Measurements from ENCODE around the gene CDH20.

CDH20 gene

GRCh38 chr18:61464551-61465142, 131.4 kb downstream of the CDH20 start:
- Histone ChIP-seq H3K4me3 (ENCODE audit: low read length in 2 of 2) (no peak overlapping the region), H3K36me3 (ENCODE audit: control insufficient read depth in 2 of 2, insufficient read depth in 2 of 2, low read length in 2 of 2) (no peaks in the 10 kb centered on the region)

GRCh38 chr18:61466736-61467135, 133.5 kb downstream of the CDH20 start:
- no peak overlapping the region for H3K4me3 ChIP-seq (ENCODE audit: low read length in 2 of 2)
- no peaks in the 10 kb centered on the region for H3K9me3 ChIP-seq (ENCODE audit: control insufficient read depth in 2 of 2, low read length in 2 of 2)
- H3K27me3 ChIP-seq (ENCODE audit: control insufficient read depth in 2 of 2, insufficient read depth in 2 of 2, low read length in 2 of 2), result no peaks in the 10 kb centered on the region
- H3K4me1 ChIP-seq (ENCODE audit: control insufficient read depth in 2 of 2, insufficient read depth in 2 of 2, low read length in 2 of 2), result no peaks in the 10 kb centered on the region
- H3K9ac ChIP-seq (ENCODE audit: low read depth in 1 of 2, low read length in 2 of 2), result no peak overlapping the region
- H3K27ac ChIP-seq (ENCODE audit: low read depth in 2 of 2, low read length in 2 of 2), result no peak overlapping the region
- no peaks in the 10 kb centered on the region for H3K36me3 ChIP-seq (ENCODE audit: control insufficient read depth in 2 of 2, insufficient read depth in 2 of 2, low read length in 2 of 2)

More at GRCh38 chr18:61464551-61465142, 131.4 kb downstream of the CDH20 start:
- Histone ChIP-seq H3K9ac (ENCODE audit: low read depth in 1 of 2, low read length in 2 of 2) (no peak overlapping the region), H3K27ac (ENCODE audit: low read depth in 2 of 2, low read length in 2 of 2) (no peak overlapping the region), H3K27me3 (ENCODE audit: control insufficient read depth in 2 of 2, insufficient read depth in 2 of 2, low read length in 2 of 2) (no peaks in the 10 kb centered on the region), H3K4me1 (ENCODE audit: control insufficient read depth in 2 of 2, insufficient read depth in 2 of 2, low read length in 2 of 2) (no peaks in the 10 kb centered on the region), H3K9me3 (ENCODE audit: control insufficient read depth in 2 of 2, low read length in 2 of 2) (no peaks in the 10 kb centered on the region)

GRCh38 chr18:61470031-61470674, 136.9 kb downstream of the CDH20 start:
- H3K27ac ChIP-seq (ENCODE audit: low read depth in 2 of 2, low read length in 2 of 2), result no peak overlapping the region
- no peaks in the 10 kb centered on the region for H3K27me3 ChIP-seq (ENCODE audit: control insufficient read depth in 2 of 2, insufficient read depth in 2 of 2, low read length in 2 of 2)
- H3K4me1 ChIP-seq (ENCODE audit: control insufficient read depth in 2 of 2, insufficient read depth in 2 of 2, low read length in 2 of 2), result no peaks in the 10 kb centered on the region
- H3K4me3 ChIP-seq (ENCODE audit: low read length in 2 of 2), result no peak overlapping the region
- H3K36me3 ChIP-seq (ENCODE audit: control insufficient read depth in 2 of 2, insufficient read depth in 2 of 2, low read length in 2 of 2), result no peaks in the 10 kb centered on the region
- H3K9ac ChIP-seq (ENCODE audit: low read depth in 1 of 2, low read length in 2 of 2), result no peak overlapping the region
- no peaks in the 10 kb centered on the region for H3K9me3 ChIP-seq (ENCODE audit: control insufficient read depth in 2 of 2, low read length in 2 of 2)

- H3K27ac ChIP-seq (ENCODE audit: low read depth in 2 of 2, low read length in 2 of 2), result no peak overlapping the region
- no peak overlapping the region for H3K9ac ChIP-seq (ENCODE audit: low read depth in 1 of 2, low read length in 2 of 2)
- H3K36me3 ChIP-seq (ENCODE audit: control insufficient read depth in 2 of 2, insufficient read depth in 2 of 2, low read length in 2 of 2), result no peaks in the 10 kb centered on the region
- no peaks in the 10 kb centered on the region for H3K4me1 ChIP-seq (ENCODE audit: control insufficient read depth in 2 of 2, insufficient read depth in 2 of 2, low read length in 2 of 2)
- H3K9me3 ChIP-seq (ENCODE audit: control insufficient read depth in 2 of 2, low read length in 2 of 2), result no peaks in the 10 kb centered on the region
- H3K27me3 ChIP-seq (ENCODE audit: control insufficient read depth in 2 of 2, insufficient read depth in 2 of 2, low read length in 2 of 2), result no peaks in the 10 kb centered on the region
- H3K4me3 ChIP-seq (ENCODE audit: low read length in 2 of 2), result no peak overlapping the region
These were observed 138.3 kb downstream of the CDH20 start for GRCh38 chr18:61471541-61471940.

- Histone ChIP-seq H3K27me3 (ENCODE audit: control insufficient read depth in 2 of 2, insufficient read depth in 2 of 2, low read length in 2 of 2) (no peaks in the 10 kb centered on the region), H3K4me3 (ENCODE audit: low read length in 2 of 2) (no peak overlapping the region), H3K36me3 (ENCODE audit: control insufficient read depth in 2 of 2, insufficient read depth in 2 of 2, low read length in 2 of 2) (no peaks in the 10 kb centered on the region), H3K9ac (ENCODE audit: low read depth in 1 of 2, low read length in 2 of 2) (no peak overlapping the region), H3K4me1 (ENCODE audit: control insufficient read depth in 2 of 2, insufficient read depth in 2 of 2, low read length in 2 of 2) (no peaks in the 10 kb centered on the region), H3K27ac (ENCODE audit: low read depth in 2 of 2, low read length in 2 of 2) (no peak overlapping the region), H3K9me3 (ENCODE audit: control insufficient read depth in 2 of 2, low read length in 2 of 2) (no peaks in the 10 kb centered on the region)
These were observed 138.7 kb downstream of the CDH20 start for GRCh38 chr18:61471942-61472341.

- no peaks in the 10 kb centered on the region for H3K9me3 ChIP-seq (ENCODE audit: control insufficient read depth in 2 of 2, low read length in 2 of 2)
- no peak overlapping the region for H3K9ac ChIP-seq (ENCODE audit: low read depth in 1 of 2, low read length in 2 of 2)
- H3K36me3 ChIP-seq (ENCODE audit: control insufficient read depth in 2 of 2, insufficient read depth in 2 of 2, low read length in 2 of 2), result no peaks in the 10 kb centered on the region
- H3K4me3 ChIP-seq (ENCODE audit: low read length in 2 of 2), result no peak overlapping the region
- H3K27ac ChIP-seq (ENCODE audit: low read depth in 2 of 2, low read length in 2 of 2), result no peak overlapping the region
- H3K4me1 ChIP-seq (ENCODE audit: control insufficient read depth in 2 of 2, insufficient read depth in 2 of 2, low read length in 2 of 2), result no peaks in the 10 kb centered on the region
- no peaks in the 10 kb centered on the region for H3K27me3 ChIP-seq (ENCODE audit: control insufficient read depth in 2 of 2, insufficient read depth in 2 of 2, low read length in 2 of 2)
These were observed 141.1 kb downstream of the CDH20 start for GRCh38 chr18:61474341-61474740.

GRCh38 chr18:61474918-61475317, 141.7 kb downstream of the CDH20 start:
- H3K27me3 ChIP-seq (ENCODE audit: control insufficient read depth in 2 of 2, insufficient read depth in 2 of 2, low read length in 2 of 2), result no peaks in the 10 kb centered on the region
- H3K36me3 ChIP-seq (ENCODE audit: control insufficient read depth in 2 of 2, insufficient read depth in 2 of 2, low read length in 2 of 2), result no peaks in the 10 kb centered on the region
- no peaks in the 10 kb centered on the region for H3K9me3 ChIP-seq (ENCODE audit: control insufficient read depth in 2 of 2, low read length in 2 of 2)
- no peak overlapping the region for H3K4me3 ChIP-seq (ENCODE audit: low read length in 2 of 2)
- H3K27ac ChIP-seq (ENCODE audit: low read depth in 2 of 2, low read length in 2 of 2), result no peak overlapping the region
- no peaks in the 10 kb centered on the region for H3K4me1 ChIP-seq (ENCODE audit: control insufficient read depth in 2 of 2, insufficient read depth in 2 of 2, low read length in 2 of 2)
- H3K9ac ChIP-seq (ENCODE audit: low read depth in 1 of 2, low read length in 2 of 2), result no peak overlapping the region

- Histone ChIP-seq H3K27ac (ENCODE audit: low read depth in 2 of 2, low read length in 2 of 2) (no peak overlapping the region), H3K4me3 (ENCODE audit: low read length in 2 of 2) (no peak overlapping the region), H3K4me1 (ENCODE audit: control insufficient read depth in 2 of 2, insufficient read depth in 2 of 2, low read length in 2 of 2) (no peaks in the 10 kb centered on the region), H3K9ac (ENCODE audit: low read depth in 1 of 2, low read length in 2 of 2) (no peak overlapping the region), H3K27me3 (ENCODE audit: control insufficient read depth in 2 of 2, insufficient read depth in 2 of 2, low read length in 2 of 2) (no peaks in the 10 kb centered on the region), H3K36me3 (ENCODE audit: control insufficient read depth in 2 of 2, insufficient read depth in 2 of 2, low read length in 2 of 2) (no peaks in the 10 kb centered on the region), H3K9me3 (ENCODE audit: control insufficient read depth in 2 of 2, low read length in 2 of 2) (no peaks in the 10 kb centered on the region)
These were observed 142.7 kb downstream of the CDH20 start for GRCh38 chr18:61475931-61476330.

- no peaks in the 10 kb centered on the region for H3K4me1 ChIP-seq (ENCODE audit: control insufficient read depth in 2 of 2, insufficient read depth in 2 of 2, low read length in 2 of 2)
- H3K9me3 ChIP-seq (ENCODE audit: control insufficient read depth in 2 of 2, low read length in 2 of 2), result no peaks in the 10 kb centered on the region
- H3K9ac ChIP-seq (ENCODE audit: low read depth in 1 of 2, low read length in 2 of 2), result no peak overlapping the region
- no peaks in the 10 kb centered on the region for H3K27me3 ChIP-seq (ENCODE audit: control insufficient read depth in 2 of 2, insufficient read depth in 2 of 2, low read length in 2 of 2)
- H3K36me3 ChIP-seq (ENCODE audit: control insufficient read depth in 2 of 2, insufficient read depth in 2 of 2, low read length in 2 of 2), result no peaks in the 10 kb centered on the region
- H3K27ac ChIP-seq (ENCODE audit: low read depth in 2 of 2, low read length in 2 of 2), result no peak overlapping the region
- no peak overlapping the region for H3K4me3 ChIP-seq (ENCODE audit: low read length in 2 of 2)
These were observed 156.1 kb downstream of the CDH20 start for GRCh38 chr18:61489334-61489733.

GRCh38 chr18:61496374-61496773, 163.1 kb downstream of the CDH20 start:
- Histone ChIP-seq H3K27me3 (ENCODE audit: control insufficient read depth in 2 of 2, insufficient read depth in 2 of 2, low read length in 2 of 2) (no peaks in the 10 kb centered on the region), H3K9ac (ENCODE audit: low read depth in 1 of 2, low read length in 2 of 2) (no peak overlapping the region), H3K27ac (ENCODE audit: low read depth in 2 of 2, low read length in 2 of 2) (no peak overlapping the region), H3K36me3 (ENCODE audit: control insufficient read depth in 2 of 2, insufficient read depth in 2 of 2, low read length in 2 of 2) (no peaks in the 10 kb centered on the region), H3K4me1 (ENCODE audit: control insufficient read depth in 2 of 2, insufficient read depth in 2 of 2, low read length in 2 of 2) (no peaks in the 10 kb centered on the region), H3K4me3 (ENCODE audit: low read length in 2 of 2) (no peak overlapping the region), H3K9me3 (ENCODE audit: control insufficient read depth in 2 of 2, low read length in 2 of 2) (no peaks in the 10 kb centered on the region)
